HG03097 (cell line): Measurements from ENCODE around the gene PHKA1.
"Not testable (repeated sequence)": the region's sequence is repeated elsewhere in the genome, so short reads cannot be mapped to it uniquely, and the experiment has no call there.

ENCODE experiments used
- ATAC-seq: cut with Tn5 transposase; IDR thresholded peaks from one replicate; pipeline ENCODE4 v1.9.1; 2021; ENCODE audit not compliant: unreplicated experiment, low FRiP score

Gene PHKA1

GRCh38 chrX:72673951-72674350 lies 40.2 kb downstream of the PHKA1 start:
- not testable (repeated sequence) for ATAC-seq

GRCh38 chrX:72669508-72669907 lies 44.6 kb downstream of the PHKA1 start:
- ATAC-seq: not testable (repeated sequence)

DNA sequence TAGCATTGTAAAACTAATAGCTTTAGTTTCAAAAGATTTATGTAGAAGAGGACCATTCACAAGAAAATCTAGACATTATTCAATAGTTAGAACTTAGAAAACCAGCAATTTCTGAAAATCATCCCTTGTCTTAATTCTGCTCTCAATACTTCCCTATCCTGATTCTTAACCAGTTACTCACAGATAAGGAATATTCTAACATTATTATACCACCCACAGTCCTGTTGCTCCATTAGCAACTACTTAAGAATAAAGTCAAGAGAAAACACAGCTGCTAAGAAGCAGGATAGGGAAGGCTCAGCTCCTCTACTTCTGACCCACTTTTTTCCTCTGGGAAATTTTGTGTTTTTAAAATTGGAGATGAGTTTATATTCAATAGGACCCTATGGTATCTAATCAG lies 47.7 kb downstream of the PHKA1 start:
- no peak for ATAC-seq

DNA sequence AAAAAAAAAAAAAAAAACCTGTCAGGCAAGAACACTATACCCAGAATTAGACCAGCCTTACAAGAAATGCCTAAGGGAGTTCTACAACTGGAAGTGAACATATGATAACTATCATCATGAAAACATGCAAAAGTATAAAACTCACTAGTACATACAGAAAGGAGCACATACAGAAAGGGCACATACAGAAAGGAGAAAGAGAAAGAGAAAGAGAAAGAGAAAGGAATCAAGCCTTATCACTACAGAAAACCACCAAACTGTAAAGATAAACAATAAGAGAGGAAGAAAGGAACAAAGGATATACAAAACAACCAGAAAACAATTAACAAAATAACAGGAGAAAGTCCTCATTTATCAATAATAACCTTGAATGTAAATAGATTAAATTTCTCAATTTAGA lies 50.4 kb downstream of the PHKA1 start:
- no peak for ATAC-seq

DNA sequence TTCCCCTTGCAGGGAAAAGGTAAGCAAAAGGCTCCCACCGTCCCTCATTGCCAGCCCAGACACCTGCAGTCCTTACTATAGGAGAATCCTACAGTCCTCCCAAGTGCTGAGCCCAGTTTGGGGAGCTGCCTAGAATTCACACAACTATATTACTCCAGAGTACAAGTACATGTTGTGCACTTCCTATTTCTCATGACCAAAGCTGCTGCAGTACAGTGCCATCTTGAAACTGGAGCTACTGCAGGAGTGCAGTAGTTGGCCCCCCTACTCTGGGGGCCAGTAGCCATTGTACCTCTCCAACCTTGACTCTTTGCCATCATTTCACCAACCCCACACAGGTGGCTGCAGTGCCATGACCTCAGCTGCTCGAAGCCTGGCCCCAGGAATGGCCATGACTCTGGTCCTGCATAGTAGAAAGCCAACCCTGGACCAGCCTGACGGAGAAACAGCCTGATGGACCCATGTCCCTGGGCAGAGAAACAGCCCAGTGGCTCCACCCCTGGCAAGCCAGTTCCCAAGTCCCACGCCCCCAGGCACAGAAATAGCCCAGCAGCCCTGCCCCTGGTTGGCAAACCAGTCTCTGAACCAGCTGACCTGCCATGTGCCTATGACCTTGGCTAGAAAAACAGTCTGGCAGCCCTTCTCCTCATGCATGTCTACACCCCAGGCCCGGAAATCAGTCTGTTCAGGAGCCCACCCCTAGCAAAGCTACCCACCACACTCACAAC lies 51.9 kb downstream of the PHKA1 start:
- ATAC-seq: no peak

DNA sequence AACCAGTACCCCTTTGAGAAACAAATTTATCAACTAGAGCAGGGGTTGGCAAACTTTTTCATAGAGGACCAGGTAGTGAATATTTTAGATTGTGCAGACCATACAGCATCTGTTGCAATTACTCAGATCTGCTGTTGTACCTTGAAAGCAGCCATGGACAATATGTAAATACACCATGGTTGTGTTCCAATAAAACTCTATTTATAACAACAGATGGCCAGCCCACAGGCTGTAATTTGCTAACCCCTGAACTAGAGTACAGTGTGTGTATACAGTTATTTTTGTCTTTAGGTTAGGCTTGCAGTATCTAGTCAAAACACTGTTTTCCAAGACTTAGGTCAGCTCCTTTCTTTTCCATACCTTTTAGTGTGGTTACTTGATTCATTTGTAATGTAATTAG lies 54.4 kb downstream of the PHKA1 start:
- ATAC-seq: no peak

DNA sequence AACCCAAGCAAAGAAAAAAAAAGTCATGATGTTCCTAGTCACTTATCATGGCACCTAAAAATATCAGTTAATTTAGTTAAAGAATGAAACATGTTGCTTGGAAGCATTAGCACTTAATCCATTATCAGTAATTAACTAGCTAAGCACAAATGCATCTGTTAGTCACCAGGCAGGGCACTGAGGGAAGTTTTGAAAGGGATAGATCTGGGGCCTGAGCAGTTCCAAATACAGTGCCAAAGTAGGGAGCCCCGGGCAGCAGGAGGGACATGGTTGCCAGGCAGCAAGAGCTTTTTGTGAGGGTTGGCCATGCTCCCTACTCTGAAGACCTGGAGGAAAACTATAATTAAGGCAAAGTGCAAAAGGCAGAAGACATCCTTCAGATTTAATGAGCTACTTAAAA lies 62.0 kb downstream of the PHKA1 start:
- ATAC-seq: no peak

DNA sequence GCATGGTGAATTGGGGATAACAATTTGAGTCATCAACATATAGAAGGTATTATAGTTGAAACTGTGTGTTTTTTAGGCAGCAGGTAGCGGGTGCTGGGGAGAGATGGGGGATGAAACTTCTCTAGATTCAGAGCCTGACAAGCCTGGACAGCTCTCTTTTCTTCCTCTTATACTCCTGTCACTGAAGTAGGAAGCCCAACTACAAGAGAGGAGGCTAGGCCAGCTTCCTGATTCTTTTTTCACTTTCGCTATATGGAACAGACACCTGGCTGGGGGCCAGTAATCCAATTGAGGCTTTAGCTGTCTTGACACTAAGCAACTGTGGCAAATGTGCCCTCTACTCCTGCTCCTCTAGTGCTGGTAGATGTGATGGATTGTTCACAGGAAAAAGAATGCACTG lies 69.2 kb downstream of the PHKA1 start:
- no peak for ATAC-seq

GRCh38 chrX:72641611-72642010 lies 72.5 kb downstream of the PHKA1 start:
- no peak for ATAC-seq

GRCh38 chrX:72635930-72636329 lies 78.2 kb downstream of the PHKA1 start:
- no peak for ATAC-seq

- no peak for ATAC-seq
These were observed 79.8 kb downstream of the PHKA1 start for GRCh38 chrX:72634331-72634730.

GRCh38 chrX:72630185-72630584 lies 83.9 kb downstream of the PHKA1 start:
- no peak for ATAC-seq

DNA sequence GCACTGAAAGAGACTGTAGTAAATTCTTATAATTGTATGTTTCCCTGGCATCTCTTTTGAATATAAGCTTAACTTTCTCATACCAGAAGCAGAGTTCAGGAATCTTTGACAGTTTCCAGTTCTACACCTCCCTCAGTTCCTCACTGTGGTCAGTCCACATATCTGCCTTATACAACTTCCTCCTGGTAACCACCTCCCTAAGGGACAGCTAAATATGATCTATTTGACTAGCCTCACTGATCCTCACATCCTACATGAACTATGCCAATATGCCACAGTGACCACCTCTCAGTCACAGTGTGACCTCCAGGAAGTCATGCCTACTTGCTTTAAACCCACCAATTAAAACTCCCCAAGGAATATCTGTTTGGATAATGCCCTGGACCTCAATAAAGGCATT lies 89.9 kb downstream of the PHKA1 start:
- no peak for ATAC-seq

GRCh38 chrX:72621625-72622485 lies 92.3 kb downstream of the PHKA1 start:
- peak; percentile 86 for ATAC-seq

- ATAC-seq: no peak
These were observed 92.9 kb downstream of the PHKA1 start for GRCh38 chrX:72621163-72621562.

- no peak for ATAC-seq
These were observed 93.5 kb downstream of the PHKA1 start for GRCh38 chrX:72620550-72621145.

GRCh38 chrX:72609313-72609712 lies 104.8 kb downstream of the PHKA1 start:
- no peak for ATAC-seq

GRCh38 chrX:72604705-72605104 lies 109.4 kb downstream of the PHKA1 start:
- ATAC-seq: no peak

DNA sequence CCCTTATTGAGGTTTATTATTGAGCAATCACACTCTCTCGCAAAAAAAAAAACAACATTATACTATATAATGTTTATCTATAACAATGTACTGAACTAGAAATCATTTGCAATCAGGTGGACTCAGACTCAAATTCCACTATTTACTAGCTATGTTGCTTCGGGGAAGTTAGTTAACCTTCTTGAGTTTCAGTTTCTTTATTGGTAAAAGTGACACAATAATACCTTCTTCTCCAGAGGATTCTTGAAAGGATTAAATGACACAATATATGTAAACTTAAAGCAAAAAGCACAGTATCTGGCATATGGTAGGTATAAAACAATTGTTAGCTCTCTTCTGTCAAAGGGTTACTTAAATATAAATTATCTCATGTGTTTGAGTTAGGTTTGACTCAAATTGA lies 110.0 kb downstream of the PHKA1 start:
- no peak for ATAC-seq

DNA sequence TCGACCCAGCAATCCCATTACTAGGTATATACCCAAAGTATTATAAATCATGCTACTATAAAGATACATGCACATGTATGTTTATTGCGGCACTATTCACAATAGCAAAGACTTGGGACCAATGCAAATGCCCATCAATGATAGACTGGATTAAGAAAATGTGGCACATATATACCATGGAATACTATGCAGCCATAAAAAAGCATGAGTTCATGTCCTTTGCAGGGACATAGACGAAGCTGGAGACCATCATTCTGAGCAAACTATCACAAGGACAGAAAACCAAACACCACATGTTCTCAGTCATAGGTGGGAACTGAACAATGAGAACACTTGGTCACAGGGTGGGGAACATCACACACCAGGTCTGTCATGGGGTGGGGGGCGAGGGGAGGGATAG lies 123.1 kb downstream of the PHKA1 start:
- not testable (repeated sequence) for ATAC-seq

DNA sequence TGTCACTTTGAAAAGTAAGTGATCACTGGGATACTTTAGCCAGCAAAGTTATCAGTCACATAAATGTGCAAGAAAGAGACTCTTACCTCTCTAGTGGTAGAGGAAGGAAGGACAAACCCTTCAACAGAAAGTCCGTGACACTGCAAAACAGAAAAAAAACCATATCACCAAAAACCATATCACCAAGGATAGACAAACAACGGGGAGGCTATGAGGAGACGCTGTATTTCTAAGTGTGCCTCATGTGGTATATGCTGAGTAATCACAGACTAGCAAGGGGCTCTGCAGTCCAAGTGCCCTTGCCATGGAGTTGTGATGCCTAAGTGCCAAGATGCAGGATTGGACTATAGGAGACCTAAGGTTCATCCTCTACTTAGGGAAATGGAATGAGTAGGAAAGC lies 129.9 kb downstream of the PHKA1 start:
- ATAC-seq: no peak
